Activated T-cell treated with anti-CD3 and anti-CD28 coated beads for 24 hours (primary cell): ENCODE data around the gene SKIC8.
A peak's percentile ranks its signal among the peaks of the same experiment; 100 is the strongest.

ENCODE experiments used
- DNase-seq: peaks from one replicate; pipeline ENCODE4 v3.0.0-alpha.2; 2020; ENCODE audit warnings: low read depth

SKIC8 gene

GRCh38 chr15:78321786-78322185 is 22.4 kb upstream of the SKIC8 start:
- no peak for DNase-seq

GRCh38 chr15:78321041-78321570 is 21.7 kb upstream of the SKIC8 start:
- DNase-seq = no peak

- no peak for DNase-seq
These were observed 20.8 kb upstream of the SKIC8 start for GRCh38 chr15:78320183-78320582.

GRCh38 chr15:78319588-78319987 is 20.2 kb upstream of the SKIC8 start:
- DNase-seq = no peak

GRCh38 chr15:78317145-78317836 is 17.9 kb upstream of the SKIC8 start:
- DNase-seq = no peak

- DNase-seq = no peak
These were observed 17.1 kb upstream of the SKIC8 start for GRCh38 chr15:78316283-78317083.

GRCh38 chr15:78315686-78316282 is 16.4 kb upstream of the SKIC8 start:
- DNase-seq = no peak

- DNase-seq = no peak
These were observed 14.8 kb upstream of the SKIC8 start for GRCh38 chr15:78314181-78314581.

GRCh38 chr15:78313383-78313782 is 14.0 kb upstream of the SKIC8 start:
- DNase-seq = no peak

GRCh38 chr15:78312957-78313356 is 13.5 kb upstream of the SKIC8 start:
- no peak for DNase-seq

- no peak for DNase-seq
These were observed 13.1 kb upstream of the SKIC8 start for GRCh38 chr15:78312536-78312935.

- no peak for DNase-seq
These were observed 11.9 kb upstream of the SKIC8 start for GRCh38 chr15:78311292-78311691.

- DNase-seq = peak; percentile 29
These were observed 9.1 kb upstream of the SKIC8 start for GRCh38 chr15:78308422-78309032.

GRCh38 chr15:78307976-78308375 is 8.6 kb upstream of the SKIC8 start:
- no peak for DNase-seq

GRCh38 chr15:78306176-78306774 is 6.9 kb upstream of the SKIC8 start:
- no peak for DNase-seq

- no peak for DNase-seq
These were observed 5.0 kb upstream of the SKIC8 start for GRCh38 chr15:78304216-78305066.

GRCh38 chr15:78302579-78303312 is 3.3 kb upstream of the SKIC8 start:
- no peak for DNase-seq

GRCh38 chr15:78301828-78302227 is 2.4 kb upstream of the SKIC8 start:
- no peak for DNase-seq

- DNase-seq = no peak
These were observed 1.9 kb upstream of the SKIC8 start for GRCh38 chr15:78301326-78301725.

- no peak for DNase-seq
These were observed 7.2 kb downstream of the SKIC8 start for GRCh38 chr15:78292219-78292618.
